CD14-positive monocyte (primary cell): Measurements from ENCODE around the gene STK32B. TPM values are rescaled to one million over a fixed set of nuclear protein-coding genes. Genes with fewer than 3 reads are reported as not detected.
A peak's percentile ranks its signal among the peaks of the same experiment; 100 is the strongest.

Experiments
- DNase-seq, 3 donors: peaks; one replicate each; pipeline ENCODE4 v3.0.0-alpha.2; 2011 to 2022
- H2AFZ ChIP-seq: 2 replicates; pipeline ENCODE4 v1.6.0; 2012; ENCODE audit warnings: mild to moderate bottlenecking, low read depth, low read length, inconsistent platforms; ENCODE audit not compliant: insufficient read depth, poor library complexity, severe bottlenecking
- H3K27ac ChIP-seq, 2 donors: 1 replicate in 1 of 2; 2 replicates in 1 of 2; pipeline ENCODE4 v1.5.1; 2012 to 2013; ENCODE audit warnings: low read length in 2 of 2, control low read depth in 1 of 2, inconsistent platforms in 1 of 2, low read depth in 1 of 2, mild to moderate bottlenecking in 1 of 2
- H3K27me3 ChIP-seq, 2 donors: one replicate each; pipeline versions ENCODE4 v1.6.0 to v1.6.1; 2011 to 2013; ENCODE audit warnings: low read length in 2 of 2; ENCODE audit not compliant: control insufficient read depth in 2 of 2, insufficient read depth in 2 of 2
- H3K36me3 ChIP-seq, 2 donors: replicated peaks in 1 of 2; 1 replicate in 1 of 2; 2 replicates in 1 of 2; pipeline versions ENCODE4 v1.5.1 to v1.6.1; 2012 to 2013; ENCODE audit warnings: low read length in 2 of 2, control low read depth in 1 of 2, inconsistent platforms in 1 of 2, mild to moderate bottlenecking in 1 of 2; ENCODE audit not compliant: insufficient read depth in 2 of 2, control insufficient read depth in 1 of 2
- H3K4me1 ChIP-seq, 2 donors: 1 replicate in 1 of 2; 2 replicates in 1 of 2; pipeline versions ENCODE4 v1.5.1 to v1.6.1; 2012 to 2013; ENCODE audit warnings: low read length in 2 of 2, control low read depth in 1 of 2, inconsistent platforms in 1 of 2, mild to moderate bottlenecking in 1 of 2, moderate library complexity in 1 of 2; ENCODE audit not compliant: insufficient read depth in 2 of 2, control insufficient read depth in 1 of 2
- H3K4me2 ChIP-seq: replicated peaks from 2 replicates; pipeline ENCODE3; 2012; ENCODE audit warnings: low read length, moderate library complexity, mild to moderate bottlenecking; ENCODE audit not compliant: poor library complexity, severe bottlenecking; ENCODE audit errors: extremely low read depth
- H3K4me3 ChIP-seq, 3 experiments: fragments of 200-600 bp in 1 of 3; sonication (generic) in 1 of 3; replicated peaks in 1 of 3; 1 replicate in 2 of 3; 2 replicates in 1 of 3; pipeline ENCODE4 v1.5.1; 2011 to 2013; ENCODE audit warnings: low read length in 3 of 3, mild to moderate bottlenecking in 3 of 3, control low read depth in 2 of 3, low read depth in 2 of 3, inconsistent platforms in 1 of 3, moderate library complexity in 1 of 3
- H3K79me2 ChIP-seq: 2 replicates; pipeline ENCODE4 v1.6.0; 2012; ENCODE audit warnings: mild to moderate bottlenecking, control low read depth, inconsistent platforms, low read length, moderate library complexity; ENCODE audit not compliant: insufficient read depth
- H3K9ac ChIP-seq: 2 replicates; pipeline ENCODE4 v1.6.0; 2017; ENCODE audit warnings: low read length, mild to moderate bottlenecking; ENCODE audit not compliant: insufficient read depth, poor library complexity, severe bottlenecking
- H3K9me3 ChIP-seq, 2 donors: replicated peaks in 1 of 2; 1 replicate in 1 of 2; 2 replicates in 1 of 2; pipeline versions ENCODE4 v1.5.1 to v1.6.1; 2012 to 2013; ENCODE audit warnings: low read length in 2 of 2, control low read depth in 1 of 2; ENCODE audit not compliant: control insufficient read depth in 1 of 2, insufficient read depth in 1 of 2
- H4K20me1 ChIP-seq: 2 replicates; pipeline ENCODE4 v1.6.0; 2012; ENCODE audit warnings: mild to moderate bottlenecking, low read length, control low read depth, moderate library complexity; ENCODE audit not compliant: insufficient read depth
- H3K27ac Mint-ChIP-seq, 7 donors: one replicate each; pipeline ENCODE4 v1.8.0; 2020; ENCODE audit warnings: mild to moderate bottlenecking in 7 of 7, mixed read lengths in 7 of 7, moderate library complexity in 6 of 7, inconsistent platforms in 2 of 7
- H3K27me3 Mint-ChIP-seq, 3 donors: one replicate each; pipeline ENCODE4 v1.8.0; 2021 to 2022; ENCODE audit warnings: low read depth in 3 of 3, mild to moderate bottlenecking in 3 of 3, mixed read lengths in 3 of 3, moderate library complexity in 3 of 3, inconsistent platforms in 1 of 3
- H3K36me3 Mint-ChIP-seq, 2 donors: one replicate each; pipeline ENCODE4 v1.8.0; 2020; ENCODE audit warnings: mixed read lengths in 2 of 2, inconsistent platforms in 1 of 2, mild to moderate bottlenecking in 1 of 2
- H3K4me1 Mint-ChIP-seq: one replicate; pipeline ENCODE4 v1.8.0; 2020; ENCODE audit warnings: mild to moderate bottlenecking, mixed read lengths
- H3K4me3 Mint-ChIP-seq, 2 donors: one replicate each; pipeline ENCODE4 v1.8.0; 2020; ENCODE audit warnings: mild to moderate bottlenecking in 2 of 2, mixed read lengths in 2 of 2, moderate library complexity in 1 of 2
- H3K9me3 Mint-ChIP-seq, 7 donors: one replicate each; pipeline ENCODE4 v1.8.0; 2020 to 2022; ENCODE audit warnings: mixed read lengths in 7 of 7, mild to moderate bottlenecking in 6 of 7, moderate library complexity in 6 of 7, inconsistent platforms in 2 of 7
- CTCF ChIP-seq: fragments of 200-600 bp; IDR thresholded peaks from one replicate; pipeline ENCODE4 v1.8.0; 2022; ENCODE audit warnings: antibody characterized with exemption, mild to moderate bottlenecking
- WGBS: methylation state at CpG from one replicate; pipeline ENCODE4 v1.1.5; 2013; ENCODE audit warnings: missing lambda C conversion rate; ENCODE audit not compliant: insufficient coverage; 5-methylcytosine and 5-hydroxymethylcytosine counted together
- intact Hi-C, 2 donors: fragments of 100-400 bp; cut with micrococcal nuclease; formaldehyde crosslinking; loops; one replicate each; pipeline versions ENCODE4 v1.15.0 to v1.15.1; 2023
- polyA plus RNA-seq, 3 donors: library from polyadenylated mRNA; depleted of rRNA in 1 of 3; unstranded in 2 of 3; stranded (reverse) in 1 of 3; fragments of 300-500 nt in 2 of 3; fragments of >200 nt in 1 of 3; fragmentation: Illumina TruSeq in 2 of 3; gene quantifications; 1 replicate in 2 of 3; 2 replicates in 1 of 3; pipeline ENCODE4 v1.2.3, GENCODE V29; 2012 to 2021

STK32B gene
- polyA plus RNA-seq, 3 donors = 0.61 to 1.7 (median 0.75) TPM

DNA sequence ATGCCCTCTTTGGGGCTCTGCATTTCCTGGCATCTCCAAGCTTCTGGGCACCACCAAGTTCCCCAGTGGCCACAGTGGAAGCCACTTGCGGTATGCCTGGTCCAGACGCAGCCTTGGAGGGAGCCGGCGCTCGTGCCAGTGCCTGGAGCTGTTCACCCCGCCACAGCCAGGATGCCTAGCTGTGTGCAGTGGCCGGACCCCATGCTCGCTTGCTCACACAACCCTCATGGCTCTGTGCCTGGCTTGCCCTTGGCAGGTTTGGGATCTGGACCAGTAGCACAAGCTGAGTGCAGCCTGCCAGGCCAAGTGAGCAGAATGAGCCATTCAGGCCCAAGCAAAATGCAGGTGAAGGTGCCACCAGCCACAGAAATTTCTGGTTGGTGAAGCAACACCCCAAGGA is 373.6 kb downstream of the STK32B start:
- peaks cover 4 to 15% (median 10%) of the 10 kb centered on the region in 7 donors for H3K9me3 Mint-ChIP-seq
- H3K27me3 ChIP-seq = no peaks in the 10 kb centered on the region
- H3K4me2 ChIP-seq = no peak overlapping the region
- H3K79me2 ChIP-seq = no peaks in the 10 kb centered on the region
- no peak overlapping the region for H3K4me3 Mint-ChIP-seq
- H3K27ac ChIP-seq = no peak overlapping the region
- TF ChIP-seq CTCF = no peak
- H3K36me3 ChIP-seq = no peaks in the 10 kb centered on the region
- H3K36me3 Mint-ChIP-seq = peaks cover 3 to 4% of the 10 kb centered on the region in 2 donors
- intact Hi-C loops = no loop called here
- no peaks in the 10 kb centered on the region for H4K20me1 ChIP-seq
- no peaks in the 10 kb centered on the region for H3K4me1 Mint-ChIP-seq
- H3K4me3 ChIP-seq = no peak overlapping the region
- no peak overlapping the region for H3K27ac Mint-ChIP-seq
- no peaks in the 10 kb centered on the region for H3K4me1 ChIP-seq
- no peak for DNase-seq
- H3K9me3 ChIP-seq = peaks cover 0 to 7% of the 10 kb centered on the region in 2 donors
- H3K27me3 Mint-ChIP-seq = peaks cover 0 to 2% (median 0%) of the 10 kb centered on the region in 3 donors
- 98% methylated on average over 8 of the region's 8 CpGs for WGBS
- no peak overlapping the region for H3K9ac ChIP-seq
- H2AFZ ChIP-seq = no peak overlapping the region

DNA sequence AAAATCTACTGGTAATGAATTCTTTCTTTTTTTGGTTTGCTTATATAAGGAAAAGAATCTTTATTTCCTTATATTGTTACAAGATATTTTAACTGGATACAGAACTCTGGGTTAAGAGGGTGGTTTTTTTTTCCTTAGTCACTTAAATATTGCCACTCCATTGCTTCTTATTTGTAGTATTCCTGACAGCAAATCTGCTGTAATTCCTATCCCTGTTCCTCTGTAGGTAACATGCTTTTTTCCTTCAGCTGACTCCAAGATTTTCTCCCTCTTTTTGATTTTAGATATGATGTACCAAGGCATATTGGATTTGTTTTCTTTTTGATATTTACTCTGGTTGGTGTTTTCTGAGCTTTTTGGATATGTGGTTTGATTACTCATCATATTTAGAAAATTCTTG is 378.5 kb downstream of the STK32B start:
- no peak overlapping the region for H3K27ac ChIP-seq
- Mint-ChIP-seq H3K9me3 (peaks cover 3 to 16% (median 7%) of the 10 kb centered on the region in 7 donors), H3K36me3 (no peaks in the 10 kb centered on the region), H3K27ac (peak overlapping the region in 1 of 7 donors; percentile 10), H3K4me1 (no peaks in the 10 kb centered on the region), H3K4me3 (no peak overlapping the region), H3K27me3 (peaks cover 0 to 5% (median 0%) of the 10 kb centered on the region in 3 donors)
- no peaks in the 10 kb centered on the region for H3K79me2 ChIP-seq
- H4K20me1 ChIP-seq = no peaks in the 10 kb centered on the region
- peaks cover 0 to 3% of the 10 kb centered on the region in 2 donors for H3K9me3 ChIP-seq
- no peaks in the 10 kb centered on the region for H3K4me1 ChIP-seq
- no peak overlapping the region for H2AFZ ChIP-seq
- no peak overlapping the region for H3K4me2 ChIP-seq
- intact Hi-C loops = no loop called here
- H3K4me3 ChIP-seq = no peak overlapping the region
- no peak for DNase-seq
- TF ChIP-seq CTCF = no peak
- H3K27me3 ChIP-seq = no peaks in the 10 kb centered on the region
- H3K9ac ChIP-seq = no peak overlapping the region
- no peaks in the 10 kb centered on the region for H3K36me3 ChIP-seq
